HEK293 (cell line): ENCODE data around the gene COPG1.

ENCODE experiments used
- BCL11A ChIP-seq: fragments of 450-650 bp; formaldehyde crosslinking; IDR thresholded peaks from 2 replicates; pipeline ENCODE4 v1.5.1; 2016; ENCODE audit warnings: low read depth, missing biosample characterization, missing genetic modification characterization
- EGR2 ChIP-seq: fragments of 450-650 bp; formaldehyde crosslinking; IDR thresholded peaks from 2 replicates; pipeline ENCODE4 v1.5.1; 2016; ENCODE audit warnings: low read depth, missing biosample characterization, missing genetic modification characterization
- GLI2 ChIP-seq: fragments of 450-650 bp; formaldehyde crosslinking; IDR thresholded peaks from 2 replicates; pipeline ENCODE4; 2017; ENCODE audit warnings: missing biosample characterization, missing genetic modification characterization, low read depth, borderline replicate concordance
- HOXD13 ChIP-seq: sonication (generic); formaldehyde crosslinking; IDR thresholded peaks from 2 replicates; pipeline ENCODE4 v1.8.0; 2022; ENCODE audit warnings: missing genetic modification reagents, borderline replicate concordance
- KLF7 ChIP-seq: fragments of 450-650 bp; formaldehyde crosslinking; IDR thresholded peaks from 2 replicates; pipeline ENCODE4 v1.5.1; 2016; ENCODE audit warnings: missing biosample characterization, missing genetic modification characterization, borderline replicate concordance
- YY1 ChIP-seq: fragments of 450-650 bp; formaldehyde crosslinking; IDR thresholded peaks from 2 replicates; pipeline ENCODE4 v1.5.1; 2018; ENCODE audit warnings: missing biosample characterization, missing genetic modification characterization
- ZBTB21 ChIP-seq: fragments of 450-650 bp; formaldehyde crosslinking; IDR thresholded peaks from 2 replicates; pipeline ENCODE4 v1.5.1; 2017; ENCODE audit warnings: missing biosample characterization, missing genetic modification characterization
- ZBTB7A ChIP-seq: fragments of 450-650 bp; formaldehyde crosslinking; IDR thresholded peaks from 2 replicates; pipeline ENCODE4 v1.5.1; 2016; ENCODE audit warnings: low read depth, missing biosample characterization, missing genetic modification characterization
- ZIC2 ChIP-seq: fragments of 450-650 bp; formaldehyde crosslinking; IDR thresholded peaks from 2 replicates; pipeline ENCODE4 v1.5.1; 2016; ENCODE audit warnings: missing biosample characterization, missing genetic modification characterization
- ZNF155 ChIP-seq: fragments of 450-650 bp; formaldehyde crosslinking; IDR thresholded peaks from 2 replicates; pipeline ENCODE4 v1.5.1; 2016; ENCODE audit warnings: missing biosample characterization, missing genetic modification characterization
- ZNF211 ChIP-seq: fragments of 450-650 bp; formaldehyde crosslinking; IDR thresholded peaks from 2 replicates; pipeline ENCODE4 v1.5.1; 2016; ENCODE audit warnings: low read depth, missing biosample characterization, missing genetic modification characterization
- ZNF223 ChIP-seq: fragments of 450-650 bp; formaldehyde crosslinking; IDR thresholded peaks from 2 replicates; pipeline ENCODE4 v1.5.1; 2016; ENCODE audit warnings: missing biosample characterization, missing genetic modification characterization
- ZNF23 ChIP-seq: fragments of 450-650 bp; formaldehyde crosslinking; IDR thresholded peaks from 2 replicates; pipeline ENCODE4 v1.5.1; 2016; ENCODE audit warnings: missing biosample characterization, missing genetic modification characterization, borderline replicate concordance
- ZNF248 ChIP-seq: fragments of 450-650 bp; formaldehyde crosslinking; IDR thresholded peaks from 2 replicates; pipeline ENCODE4 v1.5.1; 2017; ENCODE audit warnings: missing biosample characterization, missing genetic modification characterization
- ZNF274 ChIP-seq, 2 experiments: fragments of 200-500 bp in 1 of 2; fragments of 450-650 bp in 1 of 2; sonication (Bioruptor generic) in 1 of 2; formaldehyde crosslinking in 1 of 2; IDR thresholded peaks; 2 replicates each; pipeline versions ENCODE4 v1.5.1 to v1.6.1; 2014 to 2016; ENCODE audit warnings: borderline replicate concordance in 1 of 2, inconsistent platforms in 1 of 2, low read length in 1 of 2, missing biosample characterization in 1 of 2, missing genetic modification characterization in 1 of 2
- ZNF302 ChIP-seq: fragments of 450-650 bp; formaldehyde crosslinking; IDR thresholded peaks from 2 replicates; pipeline ENCODE4 v1.5.1; 2016; ENCODE audit warnings: missing biosample characterization, missing genetic modification characterization, low read depth
- ZNF354C ChIP-seq: fragments of 450-650 bp; formaldehyde crosslinking; IDR thresholded peaks from 2 replicates; pipeline ENCODE4 v1.5.1; 2016; ENCODE audit warnings: missing biosample characterization, missing genetic modification characterization, low read depth, borderline replicate concordance
- ZNF391 ChIP-seq: fragments of 450-650 bp; formaldehyde crosslinking; IDR thresholded peaks from 2 replicates; pipeline ENCODE4 v1.5.1; 2016; ENCODE audit warnings: low read depth, missing biosample characterization, missing genetic modification characterization, borderline replicate concordance
- ZNF394 ChIP-seq: fragments of 450-650 bp; formaldehyde crosslinking; IDR thresholded peaks from 2 replicates; pipeline ENCODE4 v1.5.1; 2016; ENCODE audit warnings: missing biosample characterization, missing genetic modification characterization, mild to moderate bottlenecking, moderate library complexity, borderline replicate concordance
- ZNF423 ChIP-seq: fragments of 450-650 bp; formaldehyde crosslinking; IDR thresholded peaks from 2 replicates; pipeline ENCODE4 v1.5.1; 2016; ENCODE audit warnings: missing biosample characterization, missing genetic modification characterization
- ZNF426 ChIP-seq: fragments of 450-650 bp; formaldehyde crosslinking; IDR thresholded peaks from 2 replicates; pipeline ENCODE4 v1.5.1; 2017; ENCODE audit warnings: missing biosample characterization, missing genetic modification characterization, mild to moderate bottlenecking, inconsistent platforms, moderate library complexity
- ZNF510 ChIP-seq: fragments of 450-650 bp; formaldehyde crosslinking; IDR thresholded peaks from 2 replicates; pipeline ENCODE4 v1.5.1; 2018; ENCODE audit warnings: mild to moderate bottlenecking, missing genetic modification characterization, missing biosample characterization; ENCODE audit not compliant: insufficient replicate concordance
- ZNF514 ChIP-seq: fragments of 450-650 bp; formaldehyde crosslinking; IDR thresholded peaks from 2 replicates; pipeline ENCODE4 v1.5.1; 2016; ENCODE audit warnings: missing biosample characterization, missing genetic modification characterization
- ZNF521 ChIP-seq: fragments of 450-650 bp; formaldehyde crosslinking; IDR thresholded peaks from 2 replicates; pipeline ENCODE4 v1.5.1; 2017; ENCODE audit warnings: missing biosample characterization, mild to moderate bottlenecking, missing genetic modification characterization
- ZNF529 ChIP-seq: fragments of 450-650 bp; formaldehyde crosslinking; IDR thresholded peaks from 2 replicates; pipeline ENCODE4 v1.5.1; 2017; ENCODE audit warnings: missing genetic modification characterization, missing biosample characterization; ENCODE audit not compliant: insufficient replicate concordance
- ZNF561 ChIP-seq: fragments of 450-650 bp; IDR thresholded peaks from 2 replicates; pipeline ENCODE4 v1.5.1; 2018; ENCODE audit warnings: missing biosample characterization, missing genetic modification characterization, borderline replicate concordance
- ZNF571 ChIP-seq: fragments of 450-650 bp; formaldehyde crosslinking; IDR thresholded peaks from 2 replicates; pipeline ENCODE4 v1.5.0; 2017; ENCODE audit warnings: missing biosample characterization, missing genetic modification characterization
- ZNF585B ChIP-seq: fragments of 450-650 bp; formaldehyde crosslinking; IDR thresholded peaks from 2 replicates; pipeline ENCODE4 v1.5.1; 2016; ENCODE audit warnings: missing biosample characterization, missing genetic modification characterization
- ZNF629 ChIP-seq: fragments of 450-650 bp; formaldehyde crosslinking; IDR thresholded peaks from 2 replicates; pipeline ENCODE4 v1.5.1; 2017; ENCODE audit warnings: missing biosample characterization, missing genetic modification characterization
- ZNF660 ChIP-seq: fragments of 450-650 bp; IDR thresholded peaks from 2 replicates; pipeline ENCODE4 v1.5.1; 2018; ENCODE audit warnings: missing biosample characterization, mild to moderate bottlenecking, missing genetic modification characterization
- ZNF76 ChIP-seq: fragments of 450-650 bp; formaldehyde crosslinking; IDR thresholded peaks from 2 replicates; pipeline ENCODE4; 2016; ENCODE audit warnings: low read depth, missing biosample characterization, missing genetic modification characterization, borderline replicate concordance
- ZSCAN16 ChIP-seq: fragments of 450-650 bp; formaldehyde crosslinking; IDR thresholded peaks from 2 replicates; pipeline ENCODE4 v1.5.1; 2016; ENCODE audit warnings: missing biosample characterization, missing genetic modification characterization
- ZXDB ChIP-seq: fragments of 450-650 bp; formaldehyde crosslinking; IDR thresholded peaks from 2 replicates; pipeline ENCODE4 v1.5.1; 2016; ENCODE audit warnings: missing biosample characterization, missing genetic modification characterization
- TF ChIP-seq, protein P1 (sequence below): fragments of 450-650 bp; formaldehyde crosslinking; IDR thresholded peaks from 2 replicates; pipeline ENCODE4 v1.5.1; 2016; ENCODE audit warnings: missing biosample characterization, missing genetic modification characterization
- TF ChIP-seq, protein P2 (sequence below): fragments of 450-650 bp; formaldehyde crosslinking; IDR thresholded peaks from 2 replicates; pipeline ENCODE4 v1.5.1; 2016; ENCODE audit warnings: missing biosample characterization, missing genetic modification characterization
- TF ChIP-seq, protein P3 (sequence below): fragments of 450-650 bp; formaldehyde crosslinking; IDR thresholded peaks from 2 replicates; pipeline ENCODE4 v1.5.1; 2017; ENCODE audit warnings: missing biosample characterization, mild to moderate bottlenecking, missing genetic modification characterization, moderate library complexity

The COPG1 gene

DNA sequence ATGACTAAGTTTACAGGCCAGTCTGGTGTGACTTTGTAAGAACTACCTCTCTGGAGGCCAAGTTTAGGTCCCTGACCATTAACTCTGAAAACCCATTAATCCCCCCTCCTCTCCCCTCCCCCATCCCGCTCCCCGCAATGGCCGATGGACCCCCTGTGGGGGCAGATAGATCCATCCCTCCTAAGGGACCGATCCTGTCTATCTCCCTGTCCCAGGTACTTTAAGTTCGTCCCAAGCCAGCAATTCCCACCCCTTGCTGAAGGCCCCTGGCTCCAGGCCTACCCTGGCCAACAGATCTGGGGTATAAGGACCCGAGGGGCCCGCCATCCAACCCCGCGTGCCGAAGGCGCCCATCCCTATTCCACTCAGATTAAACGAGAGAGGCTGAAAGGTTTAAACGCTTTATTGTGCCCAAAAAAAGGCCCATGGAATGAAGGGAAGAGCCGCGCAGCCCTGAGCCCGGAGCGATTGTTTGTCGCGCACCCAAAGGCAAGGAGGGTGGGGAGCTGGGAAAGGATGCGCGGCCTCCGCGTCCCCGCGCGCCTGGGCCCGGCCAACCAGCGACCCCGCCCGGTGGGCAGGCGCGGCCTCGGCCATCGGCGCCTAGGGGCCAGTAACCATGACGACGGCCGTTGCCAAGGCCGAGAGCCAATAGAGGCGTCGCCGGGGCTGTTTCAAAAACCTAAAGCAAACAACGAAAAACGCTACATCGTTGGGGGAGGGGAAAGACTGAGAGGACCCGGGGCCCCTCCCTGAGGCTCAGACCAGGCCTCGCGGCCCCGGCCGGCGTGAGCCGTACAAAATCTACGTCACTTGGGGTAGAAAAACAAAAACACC is 65.2 kb downstream of the COPG1 start (continued):
- TF ChIP-seq ZNF561 (tag by site-specific recombination) (no peak), ZNF426 (tag by site-specific recombination) (no peak), ZNF629 (tag by site-specific recombination) (peak; percentile 64), ZNF302 (tag by site-specific recombination) (no peak), ZNF391 (tag by site-specific recombination) (no peak), ZBTB21 (tag by site-specific recombination) (0 out of 2 replicates have a peak, but pooled peaks have one; percentile 13), GLI2 (tag by site-specific recombination) (no peak), ZNF274 (IDR thresholded peaks at IDR 0.05; ENCODE audit: low read length) (no peak), ZNF274 (tag by site-specific recombination; IDR thresholded peaks at IDR 0.05; ENCODE audit: borderline replicate concordance) (no peak), ZNF521 (tag by site-specific recombination) (no peak), ZNF423 (tag by site-specific recombination) (no peak), HOXD13 (no peak), ZNF585B (tag by site-specific recombination) (no peak), KLF7 (tag by site-specific recombination) (peak; percentile 45; the same call in 1 of the 2 replicates), ZNF76 (peak; percentile 58; the same call in 1 of the 2 replicates), BCL11A (tag by site-specific recombination) (no peak), ZIC2 (tag by site-specific recombination) (peak; percentile 33; the same call in 1 of the 2 replicates), YY1 (tag by site-specific recombination) (no peak), EGR2 (no peak), ZXDB (tag by site-specific recombination) (no peak; the same call in 1 of the 2 replicates), ZBTB7A (tag by site-specific recombination) (no peak), ZNF510 (tag by site-specific recombination) (no peak), ZNF571 (tag by site-specific recombination) (no peak), ZNF394 (tag by site-specific recombination) (no peak), ZNF354C (no peak), ZNF211 (no peak), ZNF514 (tag by site-specific recombination) (no peak), ZNF23 (tag by site-specific recombination) (no peak), ZNF529 (tag by site-specific recombination) (no peak), ZNF223 (tag by site-specific recombination) (no peak), ZNF660 (tag by site-specific recombination) (no peak), ZNF155 (tag by site-specific recombination) (no peak), ZNF248 (tag by site-specific recombination) (no peak), ZSCAN16 (tag by site-specific recombination) (no peak)
- TF ChIP-seq, protein P1, sequence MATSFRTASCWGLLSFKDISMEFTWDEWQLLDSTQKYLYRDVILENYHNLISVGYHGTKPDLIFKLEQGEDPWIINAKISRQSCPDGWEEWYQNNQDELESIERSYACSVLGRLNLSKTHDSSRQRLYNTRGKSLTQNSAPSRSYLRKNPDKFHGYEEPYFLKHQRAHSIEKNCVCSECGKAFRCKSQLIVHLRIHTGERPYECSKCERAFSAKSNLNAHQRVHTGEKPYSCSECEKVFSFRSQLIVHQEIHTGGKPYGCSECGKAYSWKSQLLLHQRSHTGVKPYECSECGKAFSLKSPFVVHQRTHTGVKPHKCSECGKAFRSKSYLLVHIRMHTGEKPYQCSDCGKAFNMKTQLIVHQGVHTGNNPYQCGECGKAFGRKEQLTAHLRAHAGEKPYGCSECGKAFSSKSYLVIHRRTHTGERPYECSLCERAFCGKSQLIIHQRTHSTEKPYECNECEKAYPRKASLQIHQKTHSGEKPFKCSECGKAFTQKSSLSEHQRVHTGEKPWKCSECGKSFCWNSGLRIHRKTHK: no peak
- TF ChIP-seq, protein P2, sequence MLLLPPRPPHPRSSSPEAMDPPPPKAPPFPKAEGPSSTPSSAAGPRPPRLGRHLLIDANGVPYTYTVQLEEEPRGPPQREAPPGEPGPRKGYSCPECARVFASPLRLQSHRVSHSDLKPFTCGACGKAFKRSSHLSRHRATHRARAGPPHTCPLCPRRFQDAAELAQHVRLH: peak; percentile 23; the same call in 1 of the 2 replicates
- TF ChIP-seq, protein P3, sequence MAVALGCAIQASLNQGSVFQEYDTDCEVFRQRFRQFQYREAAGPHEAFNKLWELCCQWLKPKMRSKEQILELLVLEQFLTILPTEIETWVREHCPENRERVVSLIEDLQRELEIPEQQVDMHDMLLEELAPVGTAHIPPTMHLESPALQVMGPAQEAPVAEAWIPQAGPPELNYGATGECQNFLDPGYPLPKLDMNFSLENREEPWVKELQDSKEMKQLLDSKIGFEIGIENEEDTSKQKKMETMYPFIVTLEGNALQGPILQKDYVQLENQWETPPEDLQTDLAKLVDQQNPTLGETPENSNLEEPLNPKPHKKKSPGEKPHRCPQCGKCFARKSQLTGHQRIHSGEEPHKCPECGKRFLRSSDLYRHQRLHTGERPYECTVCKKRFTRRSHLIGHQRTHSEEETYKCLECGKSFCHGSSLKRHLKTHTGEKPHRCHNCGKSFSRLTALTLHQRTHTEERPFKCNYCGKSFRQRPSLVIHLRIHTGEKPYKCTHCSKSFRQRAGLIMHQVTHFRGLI (tag by site-specific recombination): peak; percentile 98
